ENCODE measurements around the gene CHST2.

The CHST2 gene

DNA sequence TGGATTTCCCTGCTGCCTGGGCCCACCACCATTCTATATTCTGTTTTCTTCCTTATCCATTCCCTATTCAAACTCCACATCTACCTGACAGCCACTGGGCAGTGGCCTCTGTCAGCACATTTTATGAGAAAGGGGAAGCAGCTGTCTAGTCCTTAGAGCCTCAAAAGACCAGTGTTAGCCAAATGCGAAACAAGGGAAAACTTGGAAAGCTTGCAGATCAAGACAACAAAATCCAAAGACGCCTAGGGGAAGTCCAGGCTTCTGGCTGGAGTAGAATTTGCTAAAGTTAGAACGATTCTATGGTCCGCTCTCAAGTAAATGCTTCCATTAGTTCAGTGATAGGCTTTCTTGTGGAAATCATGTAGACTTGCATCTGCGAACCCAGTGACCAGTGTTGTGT is 39.4 kb upstream of the CHST2 start:
- ChIA-PET POLR2A (no interaction called here), CTCF (interaction anchor here (0.8 to 1.7 kb wide), 2 partner anchors 16 to 25 kb away, joined by 3 read pairs; no protein-coding TSS in a partner anchor)
- no peak for DNase-seq (ENCODE audit: extremely low spot score)
- TF ChIP-seq CTCF (IDR thresholded peaks at IDR 0.05; ENCODE audit: control extremely low read depth, extremely low read depth, low read depth, missing control alignments), result no peak

DNA sequence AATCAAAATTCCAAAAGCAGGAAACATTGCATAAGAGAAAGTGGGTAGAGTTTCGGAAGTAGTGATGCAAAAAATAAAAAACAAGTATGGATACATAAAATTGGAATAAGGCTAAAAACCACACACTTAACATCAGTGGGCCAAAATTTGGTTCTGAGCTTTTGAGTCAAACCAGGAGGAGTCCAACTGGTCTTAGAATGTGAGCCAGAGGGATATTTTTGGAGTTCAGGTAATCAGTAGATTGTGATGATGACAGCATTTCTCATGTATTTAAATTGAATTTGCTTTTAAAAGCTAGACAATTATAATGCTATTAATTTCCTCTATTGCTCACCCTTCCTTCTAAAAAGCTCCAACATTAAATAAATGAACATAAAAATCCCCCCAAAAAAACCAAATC is 38.2 kb upstream of the CHST2 start:
- no peak for TF ChIP-seq CTCF (IDR thresholded peaks at IDR 0.05; ENCODE audit: control extremely low read depth, extremely low read depth, low read depth, missing control alignments)
- ChIA-PET CTCF (interaction anchor here (0.6 to 1.7 kb wide), 4 partner anchors 13 to 40 kb away, joined by 3 read pairs; no protein-coding TSS in a partner anchor), POLR2A (no interaction called here)
- DNase-seq (ENCODE audit: extremely low spot score), result no peak

GRCh38 chr3:143081844-143082778 is 37.5 kb upstream of the CHST2 start:
- CTCF ChIA-PET, result interaction anchor here (0.6 to 1.7 kb wide), 6 partner anchors 11 to 39 kb away, joined by 3 to 5 read pairs (median 3); no protein-coding TSS in a partner anchor

GRCh38 chr3:143083781-143084180 is 35.8 kb upstream of the CHST2 start:
- ChIA-PET CTCF (interaction anchor here (1.5 kb wide), 1 partner anchor 9 kb away, joined by 5 read pairs; no protein-coding TSS in a partner anchor), POLR2A (interaction anchor here (0.6 to 0.7 kb wide), 2 partner anchors 153 to 226 kb away, joined by 4 read pairs; no protein-coding TSS in a partner anchor)
- no peak for DNase-seq (ENCODE audit: extremely low spot score)
- no peak for TF ChIP-seq CTCF (IDR thresholded peaks at IDR 0.05; ENCODE audit: control extremely low read depth, extremely low read depth, low read depth, missing control alignments)

More at GRCh38 chr3:143081844-143082778, 37.5 kb upstream of the CHST2 start:
- peak; percentile 56 for DNase-seq (ENCODE audit: extremely low spot score)
- POLR2A ChIA-PET, result no interaction called here
- TF ChIP-seq CTCF (IDR thresholded peaks at IDR 0.05; ENCODE audit: control extremely low read depth, extremely low read depth, low read depth, missing control alignments), result no peak

DNA sequence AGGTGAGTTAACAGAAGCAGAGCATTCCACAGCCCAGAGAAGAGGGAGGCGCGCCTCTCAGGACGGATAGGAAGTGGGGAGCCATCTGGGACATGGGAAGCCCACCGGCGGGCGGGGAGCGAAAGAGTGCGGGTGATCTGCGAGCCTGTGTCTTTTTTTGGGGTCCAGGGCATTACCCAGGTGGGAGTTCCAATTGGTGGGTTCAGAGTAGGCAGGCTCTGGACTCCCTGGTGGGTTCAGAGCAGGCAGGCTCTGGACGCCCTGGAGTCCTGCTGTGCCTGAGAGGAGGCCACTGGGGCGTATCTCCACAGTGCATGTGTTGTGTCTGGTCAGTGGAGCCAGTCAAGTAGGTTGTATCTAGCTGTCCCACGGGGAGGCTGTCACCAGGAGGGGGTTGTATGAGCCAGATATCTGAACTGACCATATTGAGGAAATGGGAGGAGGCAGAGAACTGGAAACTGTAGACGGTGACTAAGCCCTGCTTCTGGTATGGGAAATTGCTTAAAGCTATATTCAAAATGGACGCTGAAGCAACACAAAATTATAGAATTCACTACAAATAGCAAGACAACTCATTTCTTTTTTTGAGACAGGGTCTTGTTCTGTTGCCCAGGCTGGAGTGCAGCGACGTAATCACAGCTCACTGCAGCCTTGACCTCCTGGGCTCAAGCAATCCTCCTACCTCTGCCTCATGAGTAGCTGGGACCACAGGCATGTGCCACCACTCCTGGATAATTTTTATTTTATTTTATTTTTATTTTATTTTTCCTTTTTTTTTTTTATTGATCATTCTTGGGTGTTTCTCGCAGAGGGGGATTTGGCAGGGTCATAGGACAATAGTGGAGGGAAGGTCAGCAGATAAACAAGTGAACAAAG is 34.5 kb upstream of the CHST2 start:
- CTCF ChIA-PET, result interaction anchor here (1.1 to 1.2 kb wide), 2 partner anchors 11 to 15 kb away, joined by 3 to 4 read pairs; no protein-coding TSS in a partner anchor
- POLR2A ChIA-PET, result no interaction called here
- DNase-seq (ENCODE audit: extremely low spot score), result peak; percentile 67
- no peak for TF ChIP-seq CTCF (IDR thresholded peaks at IDR 0.05; ENCODE audit: control extremely low read depth, extremely low read depth, low read depth, missing control alignments)

- POLR2A ChIA-PET, result no interaction called here
These were observed 30.7 kb upstream of the CHST2 start for GRCh38 chr3:143088835-143089234.

More at GRCh38 chr3:143088835-143089234, 30.7 kb upstream of the CHST2 start:
- DNase-seq (ENCODE audit: extremely low spot score), result no peak
- CTCF ChIA-PET, result interaction anchor here (1.0 kb wide), 1 partner anchor 10 kb away, joined by 4 read pairs; no protein-coding TSS in a partner anchor
- TF ChIP-seq CTCF (IDR thresholded peaks at IDR 0.05; ENCODE audit: control extremely low read depth, extremely low read depth, low read depth, missing control alignments), result no peak

All from GM10248 (cell line).